CD4-positive, alpha-beta T cell treated with Interleukin-1 beta for 1 hour (primary cell): ENCODE results near the gene JAM3.

ENCODE experiments used
- DNase-seq, 2 donors: peaks; one replicate each; pipeline ENCODE4 v3.0.0-alpha.2; 2020 to 2022

Gene JAM3

GRCh38 chr11:134039726-134040385, 29.0 kb upstream of the JAM3 start:
- no peak for DNase-seq

GRCh38 chr11:134040386-134041302, 28.2 kb upstream of the JAM3 start:
- no peak for DNase-seq

- DNase-seq: no peak
These were observed 27.5 kb upstream of the JAM3 start for GRCh38 chr11:134041349-134041748.

GRCh38 chr11:134041791-134042696, 26.8 kb upstream of the JAM3 start:
- DNase-seq: no peak

- DNase-seq: no peak
These were observed 25.0 kb upstream of the JAM3 start for GRCh38 chr11:134043821-134044420.

GRCh38 chr11:134044514-134045284, 24.2 kb upstream of the JAM3 start:
- DNase-seq: no peak

- peak in 1 of 2 donors; percentile 24 for DNase-seq
These were observed 22.9 kb upstream of the JAM3 start for GRCh38 chr11:134045799-134046635.

- no peak for DNase-seq
These were observed 22.0 kb upstream of the JAM3 start for GRCh38 chr11:134046681-134047449.

GRCh38 chr11:134047586-134047999, 21.3 kb upstream of the JAM3 start:
- no peak for DNase-seq

GRCh38 chr11:134048028-134048427, 20.8 kb upstream of the JAM3 start:
- DNase-seq: no peak

- no peak for DNase-seq
These were observed 19.6 kb upstream of the JAM3 start for GRCh38 chr11:134049303-134049702.

- peak; percentile 67 to 74 for DNase-seq
These were observed 18.1 kb upstream of the JAM3 start for GRCh38 chr11:134050541-134051383.

GRCh38 chr11:134052395-134052987, 16.4 kb upstream of the JAM3 start:
- DNase-seq: no peak

- DNase-seq: no peak
These were observed 15.6 kb upstream of the JAM3 start for GRCh38 chr11:134052988-134053945.

- DNase-seq: no peak
These were observed 13.8 kb upstream of the JAM3 start for GRCh38 chr11:134055029-134055428.

- no peak for DNase-seq
These were observed 8.6 kb upstream of the JAM3 start for GRCh38 chr11:134060316-134060715.
